Measurements from ENCODE around the gene TTC23. TPM values are rescaled to one million over a fixed set of nuclear protein-coding genes. Genes with fewer than 3 reads are reported as not detected.

The TTC23 gene
- total RNA-seq, 2 experiments from 2014 or later, result 0.19 to 0.81 TPM

DNA sequence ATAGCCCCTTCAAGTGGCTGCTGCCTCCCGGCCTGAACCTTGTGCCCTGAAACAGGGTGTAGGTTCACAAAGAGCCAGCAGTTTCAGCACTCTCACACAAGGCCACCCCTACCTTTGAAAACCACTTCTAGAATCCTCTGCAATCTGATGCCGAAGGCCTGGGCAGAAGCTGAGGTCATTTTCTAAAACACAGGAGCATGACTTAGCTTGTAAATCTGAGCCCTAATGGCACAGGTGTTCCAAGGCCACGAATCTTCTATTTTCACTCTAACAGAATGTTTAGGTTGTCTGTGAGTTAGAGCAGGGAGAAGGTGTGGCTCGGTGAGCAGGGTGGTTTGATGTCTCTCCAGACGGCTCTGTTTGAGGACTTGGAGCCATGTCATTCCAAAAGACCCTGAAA is 82.2 kb downstream of the TTC23 start:
- H3K27ac Mint-ChIP-seq, result no peak overlapping the region

DNA sequence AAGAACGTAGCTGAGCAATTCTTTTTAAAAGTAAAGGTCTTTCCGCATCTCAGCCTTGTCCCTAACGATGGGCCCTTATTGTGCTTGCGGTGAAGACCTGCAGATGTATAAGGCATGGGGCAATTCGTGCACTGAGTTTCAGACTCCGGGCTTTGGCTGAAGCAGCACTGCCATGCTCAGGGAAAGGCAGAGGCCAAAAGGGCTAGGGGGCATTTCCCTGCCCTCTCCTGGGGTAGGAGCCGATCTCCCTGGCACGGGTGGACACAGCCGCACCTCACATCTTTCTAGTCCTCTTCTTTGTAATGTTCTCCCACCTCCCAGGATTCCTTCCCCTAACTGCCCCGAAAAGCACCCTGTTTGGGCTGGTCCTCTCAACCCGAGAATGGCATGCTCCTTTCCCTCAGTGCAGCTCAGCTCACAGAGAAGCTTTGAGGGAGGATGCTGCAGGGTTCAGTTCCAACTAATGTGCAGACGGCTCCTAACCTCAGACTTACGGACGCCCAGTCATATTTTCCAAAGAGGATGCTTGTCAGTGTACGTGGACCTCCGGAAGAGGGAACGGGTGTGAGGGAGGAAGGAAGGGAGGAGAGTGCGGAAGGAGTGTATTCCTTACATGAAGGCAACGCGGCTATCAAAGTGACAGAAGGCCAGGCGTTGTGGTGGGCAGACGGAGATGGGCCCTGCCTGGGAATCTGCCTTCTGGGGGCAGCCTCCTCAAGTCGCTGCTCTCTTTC is 83.3 kb downstream of the TTC23 start:
- Histone ChIP-seq H3K4me3 (ENCODE audit: low read length) (no peak overlapping the region), H3K4me1 (ENCODE audit: insufficient read depth, low read length) (no peaks in the 10 kb centered on the region), H3K27ac (ENCODE audit: low read depth in 1 of 2, low read length in 2 of 2) (no peak overlapping the region), H3K36me3 (ENCODE audit: insufficient read depth, low read length) (no peaks in the 10 kb centered on the region), H3K27me3 (ENCODE audit: control insufficient read depth in 1 of 2, insufficient read depth in 2 of 2, low read length in 2 of 2) (no peaks in the 10 kb centered on the region), H3K9me3 (ENCODE audit: control insufficient read depth in 1 of 2, insufficient read depth in 1 of 2, low read length in 2 of 2) (no peaks in the 10 kb centered on the region)
- H3K27ac Mint-ChIP-seq, result no peak overlapping the region
- peaks cover 14% of the 10 kb centered on the region for H3K4me1 Mint-ChIP-seq (ENCODE audit: low read depth)
- no peaks in the 10 kb centered on the region for H3K27me3 Mint-ChIP-seq
- H3K4me3 Mint-ChIP-seq, result no peak overlapping the region
- DNase-seq (no peak), ATAC-seq (ENCODE audit: poor library complexity) (no peak)
- H3K36me3 Mint-ChIP-seq (ENCODE audit: low read depth), result no peaks in the 10 kb centered on the region
- ChIA-PET CTCF (no interaction called here), POLR2A (no interaction called here)
- H3K9me3 Mint-ChIP-seq, result no peaks in the 10 kb centered on the region
- TF ChIP-seq, protein P1, sequence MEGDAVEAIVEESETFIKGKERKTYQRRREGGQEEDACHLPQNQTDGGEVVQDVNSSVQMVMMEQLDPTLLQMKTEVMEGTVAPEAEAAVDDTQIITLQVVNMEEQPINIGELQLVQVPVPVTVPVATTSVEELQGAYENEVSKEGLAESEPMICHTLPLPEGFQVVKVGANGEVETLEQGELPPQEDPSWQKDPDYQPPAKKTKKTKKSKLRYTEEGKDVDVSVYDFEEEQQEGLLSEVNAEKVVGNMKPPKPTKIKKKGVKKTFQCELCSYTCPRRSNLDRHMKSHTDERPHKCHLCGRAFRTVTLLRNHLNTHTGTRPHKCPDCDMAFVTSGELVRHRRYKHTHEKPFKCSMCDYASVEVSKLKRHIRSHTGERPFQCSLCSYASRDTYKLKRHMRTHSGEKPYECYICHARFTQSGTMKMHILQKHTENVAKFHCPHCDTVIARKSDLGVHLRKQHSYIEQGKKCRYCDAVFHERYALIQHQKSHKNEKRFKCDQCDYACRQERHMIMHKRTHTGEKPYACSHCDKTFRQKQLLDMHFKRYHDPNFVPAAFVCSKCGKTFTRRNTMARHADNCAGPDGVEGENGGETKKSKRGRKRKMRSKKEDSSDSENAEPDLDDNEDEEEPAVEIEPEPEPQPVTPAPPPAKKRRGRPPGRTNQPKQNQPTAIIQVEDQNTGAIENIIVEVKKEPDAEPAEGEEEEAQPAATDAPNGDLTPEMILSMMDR (IDR thresholded peaks at IDR 0.05), result no peak
- intact Hi-C loops (cut with DNase I, micrococcal nuclease), result no loop called here

More for the DNA sequence above, 82.2 kb downstream of the TTC23 start:
- ATAC-seq (ENCODE audit: poor library complexity), result no peak
- Histone ChIP-seq H3K27ac (ENCODE audit: low read depth in 1 of 2, low read length in 2 of 2) (no peak overlapping the region), H3K36me3 (ENCODE audit: insufficient read depth, low read length) (no peaks in the 10 kb centered on the region), H3K4me1 (ENCODE audit: insufficient read depth, low read length) (no peaks in the 10 kb centered on the region), H3K9me3 (ENCODE audit: control insufficient read depth in 1 of 2, insufficient read depth in 1 of 2, low read length in 2 of 2) (no peaks in the 10 kb centered on the region), H3K27me3 (ENCODE audit: control insufficient read depth in 1 of 2, insufficient read depth in 2 of 2, low read length in 2 of 2) (no peaks in the 10 kb centered on the region), H3K4me3 (ENCODE audit: low read length) (no peak overlapping the region)
- TF ChIP-seq, protein P1 (IDR thresholded peaks at IDR 0.05), result no peak
- intact Hi-C loops (cut with DNase I, micrococcal nuclease), result no loop called here
- Mint-ChIP-seq H3K4me3 (no peak overlapping the region), H3K27me3 (no peaks in the 10 kb centered on the region), H3K9me3 (no peaks in the 10 kb centered on the region), H3K36me3 (ENCODE audit: low read depth) (no peaks in the 10 kb centered on the region), H3K4me1 (ENCODE audit: low read depth) (peaks cover 14% of the 10 kb centered on the region)
- POLR2A ChIA-PET, result no interaction called here
- CTCF ChIA-PET, result no interaction called here
- no peak for DNase-seq

DNA sequence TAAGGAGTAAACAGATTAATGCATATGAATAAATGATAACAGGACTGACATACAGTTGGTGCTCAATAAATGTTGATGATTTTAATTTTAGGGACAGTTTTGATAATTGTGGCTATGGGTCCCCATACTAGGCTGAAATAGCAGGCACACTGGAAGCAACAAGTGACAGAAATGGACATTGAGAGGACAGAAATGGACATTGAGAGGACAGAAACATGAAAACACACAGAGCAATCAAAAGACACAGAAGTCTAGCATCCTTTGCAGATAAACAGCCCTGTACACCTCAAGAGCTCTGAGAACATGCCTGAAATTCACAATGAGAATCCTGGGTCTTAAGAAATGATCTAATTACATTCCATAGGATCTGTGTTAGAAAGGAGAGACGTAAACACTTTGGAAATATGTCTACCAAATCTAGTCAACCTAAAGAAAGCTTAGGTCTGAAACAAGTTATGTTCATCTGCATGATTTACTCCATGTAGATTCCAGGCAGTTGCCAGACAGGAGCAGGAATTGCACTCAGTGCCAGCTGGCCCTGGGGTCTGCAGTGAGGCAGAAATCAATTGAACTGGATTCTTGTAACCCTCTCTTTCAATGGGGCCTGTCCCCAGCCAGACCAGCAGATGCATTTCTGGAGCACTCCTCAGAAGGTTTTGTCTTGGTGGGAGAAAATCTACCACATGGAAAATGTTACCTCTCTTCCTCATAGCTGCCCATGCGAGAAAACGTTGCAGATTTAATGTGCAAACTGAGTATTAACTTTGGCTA is 84.2 kb downstream of the TTC23 start:
- no peak for DNase-seq
- Mint-ChIP-seq H3K4me3 (no peak overlapping the region), H3K4me1 (ENCODE audit: low read depth) (peaks cover 14% of the 10 kb centered on the region), H3K9me3 (no peaks in the 10 kb centered on the region), H3K27ac (no peak overlapping the region), H3K27me3 (no peaks in the 10 kb centered on the region), H3K36me3 (ENCODE audit: low read depth) (no peaks in the 10 kb centered on the region)
- Histone ChIP-seq H3K9me3 (ENCODE audit: control insufficient read depth in 1 of 2, insufficient read depth in 1 of 2, low read length in 2 of 2) (no peaks in the 10 kb centered on the region), H3K27me3 (ENCODE audit: control insufficient read depth in 1 of 2, insufficient read depth in 2 of 2, low read length in 2 of 2) (no peaks in the 10 kb centered on the region), H3K27ac (ENCODE audit: low read depth in 1 of 2, low read length in 2 of 2) (no peak overlapping the region), H3K4me3 (ENCODE audit: low read length) (no peak overlapping the region), H3K4me1 (ENCODE audit: insufficient read depth, low read length) (no peaks in the 10 kb centered on the region), H3K36me3 (ENCODE audit: insufficient read depth, low read length) (no peaks in the 10 kb centered on the region)
- ChIA-PET POLR2A (no interaction called here), CTCF (no interaction called here)
- intact Hi-C loops (cut with DNase I, micrococcal nuclease), result no loop called here
- TF ChIP-seq, protein P1 (IDR thresholded peaks at IDR 0.05), result no peak
- ATAC-seq (ENCODE audit: poor library complexity), result no peak
